Measurements from ENCODE around the gene TBC1D22A.

Gene TBC1D22A

DNA sequence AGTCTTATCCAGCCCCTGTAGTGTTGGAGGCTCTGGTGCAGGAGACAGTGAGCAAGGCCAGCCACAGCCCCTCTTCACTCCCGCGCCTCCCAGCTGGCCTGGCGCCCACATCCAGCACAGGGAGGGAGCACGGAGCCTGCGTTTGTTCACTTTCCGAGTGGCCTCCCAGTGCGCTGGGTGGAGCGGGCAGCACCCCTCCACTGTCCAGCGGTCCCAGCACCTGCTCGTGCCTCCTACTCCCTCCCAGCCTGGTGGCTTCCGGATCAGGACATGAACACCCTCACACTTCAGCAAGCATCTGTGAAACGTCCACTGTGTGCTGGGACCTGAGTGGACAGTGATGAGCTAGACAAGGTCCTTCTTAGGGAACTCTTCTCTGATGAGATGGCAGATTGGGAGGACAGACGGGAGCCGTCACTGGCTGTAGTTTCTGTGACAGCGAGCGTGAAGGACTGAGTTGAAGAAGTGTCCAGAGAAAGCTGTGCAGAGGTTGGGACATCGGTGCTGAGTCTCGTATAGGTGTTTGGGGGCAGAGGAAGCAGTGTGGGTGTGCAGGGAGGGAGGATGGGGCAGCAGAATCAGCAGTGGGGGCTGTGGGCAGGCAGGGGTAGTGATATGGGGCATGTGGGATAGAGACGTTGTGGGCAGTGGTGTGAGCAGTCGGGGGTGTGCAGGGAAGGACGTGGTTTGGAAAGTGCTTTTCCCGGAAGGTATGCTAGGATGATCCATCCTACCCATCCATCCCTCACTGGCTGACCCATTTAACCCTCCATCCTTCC lies 256.8 kb downstream of the TBC1D22A start:
- no peaks in the 10 kb centered on the region for H3K4me1 ChIP-seq (ENCODE audit: insufficient read depth, low read length)
- no peak overlapping the region for H3K4me3 ChIP-seq (ENCODE audit: low read length)
- H3K27me3 ChIP-seq (ENCODE audit: insufficient read depth, low read length): no peaks in the 10 kb centered on the region
- H3K36me3 ChIP-seq (ENCODE audit: insufficient read depth, low read length): no peaks in the 10 kb centered on the region
- H3K9me3 ChIP-seq (ENCODE audit: low read length): peaks cover 19% of the 10 kb centered on the region
- no peak overlapping the region for H2AFZ ChIP-seq (ENCODE audit: low read depth, low read length)

DNA sequence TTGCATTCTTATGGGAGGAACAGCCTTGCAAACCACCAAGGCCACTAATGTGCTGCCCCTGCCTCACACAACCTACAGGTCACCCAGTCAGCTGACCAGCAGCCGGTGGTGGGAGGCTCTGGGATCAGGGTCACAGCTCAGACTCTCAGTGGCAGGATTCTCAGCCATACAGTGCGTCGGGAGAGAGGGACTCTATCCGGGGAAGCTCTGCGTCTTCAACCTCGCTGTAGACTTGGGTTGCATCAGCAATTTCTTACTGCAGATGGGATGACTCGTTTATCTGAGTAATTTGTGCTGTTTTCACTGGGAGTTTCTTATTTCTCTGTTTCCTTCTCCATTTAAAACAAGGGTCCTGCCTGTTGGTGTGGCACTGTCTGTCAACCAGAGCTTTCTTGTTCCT lies 257.7 kb downstream of the TBC1D22A start:
- H3K4me3 ChIP-seq (ENCODE audit: low read length): no peak overlapping the region
- no peaks in the 10 kb centered on the region for H3K27me3 ChIP-seq (ENCODE audit: insufficient read depth, low read length)
- H3K36me3 ChIP-seq (ENCODE audit: insufficient read depth, low read length): no peaks in the 10 kb centered on the region
- H3K9me3 ChIP-seq (ENCODE audit: low read length): peaks cover 21% of the 10 kb centered on the region
- no peaks in the 10 kb centered on the region for H3K4me1 ChIP-seq (ENCODE audit: insufficient read depth, low read length)
- H2AFZ ChIP-seq (ENCODE audit: low read depth, low read length): no peak overlapping the region

DNA sequence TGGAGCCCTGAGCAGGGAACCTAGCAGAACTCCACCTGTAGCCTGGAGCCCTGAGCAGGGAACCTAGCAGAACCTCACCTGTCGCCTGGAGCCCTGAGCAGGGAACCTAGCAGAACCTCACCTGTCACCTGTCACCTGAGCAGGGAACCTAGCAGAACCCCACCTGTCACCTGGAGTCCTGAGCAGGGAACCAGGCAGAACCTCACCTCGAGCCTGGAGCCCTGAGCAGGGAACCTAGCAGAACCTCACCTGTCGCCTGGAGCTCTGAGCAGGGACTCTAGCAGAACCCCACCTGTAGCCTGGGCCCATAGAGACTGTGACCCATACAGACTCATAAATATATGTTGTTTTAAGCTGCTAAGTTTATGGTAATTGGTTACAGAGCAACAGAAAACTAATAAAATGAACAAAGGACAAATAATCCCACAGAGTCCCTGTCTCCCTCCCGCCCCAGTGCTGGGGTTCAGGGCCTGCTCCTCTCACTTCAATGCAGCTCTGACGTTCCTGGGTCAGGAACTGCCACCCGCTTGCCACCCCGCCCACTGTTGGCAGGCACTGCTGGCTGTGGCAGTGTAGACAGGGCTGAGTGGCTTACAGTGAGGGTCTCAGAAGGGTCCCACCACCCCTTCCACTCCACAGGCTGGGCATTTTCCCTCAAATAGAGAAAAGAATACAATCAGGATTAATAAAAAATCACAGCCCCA lies 259.1 kb downstream of the TBC1D22A start:
- Histone ChIP-seq H3K27me3 (ENCODE audit: insufficient read depth, low read length) (no peaks in the 10 kb centered on the region), H3K9me3 (ENCODE audit: low read length) (peaks cover 21% of the 10 kb centered on the region), H2AFZ (ENCODE audit: low read depth, low read length) (no peak overlapping the region), H3K4me3 (ENCODE audit: low read length) (no peak overlapping the region), H3K4me1 (ENCODE audit: insufficient read depth, low read length) (no peaks in the 10 kb centered on the region), H3K36me3 (ENCODE audit: insufficient read depth, low read length) (no peaks in the 10 kb centered on the region)

DNA sequence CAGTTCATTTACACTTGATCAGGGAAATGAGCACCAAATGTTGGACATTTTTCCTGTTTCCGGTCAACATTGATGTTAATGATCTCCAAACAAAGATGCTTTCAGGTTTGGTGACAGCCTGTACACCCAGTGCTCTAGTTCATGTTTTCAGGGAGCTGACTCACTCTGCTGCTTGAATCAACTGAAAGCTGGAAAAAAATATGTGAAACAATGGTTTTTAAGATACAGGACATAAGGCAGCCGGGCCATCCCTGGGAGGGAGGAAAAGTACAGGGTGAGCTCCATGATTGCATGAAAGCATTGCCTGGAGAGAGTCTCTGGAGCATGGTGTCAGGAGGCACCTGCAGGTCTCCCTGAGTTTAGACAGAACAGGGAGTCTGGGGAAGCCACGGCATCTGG lies 259.6 kb downstream of the TBC1D22A start:
- Histone ChIP-seq H3K27me3 (ENCODE audit: insufficient read depth, low read length) (no peaks in the 10 kb centered on the region), H2AFZ (ENCODE audit: low read depth, low read length) (no peak overlapping the region), H3K4me3 (ENCODE audit: low read length) (no peak overlapping the region), H3K36me3 (ENCODE audit: insufficient read depth, low read length) (no peaks in the 10 kb centered on the region), H3K9me3 (ENCODE audit: low read length) (peaks cover 21% of the 10 kb centered on the region), H3K4me1 (ENCODE audit: insufficient read depth, low read length) (no peaks in the 10 kb centered on the region)

DNA sequence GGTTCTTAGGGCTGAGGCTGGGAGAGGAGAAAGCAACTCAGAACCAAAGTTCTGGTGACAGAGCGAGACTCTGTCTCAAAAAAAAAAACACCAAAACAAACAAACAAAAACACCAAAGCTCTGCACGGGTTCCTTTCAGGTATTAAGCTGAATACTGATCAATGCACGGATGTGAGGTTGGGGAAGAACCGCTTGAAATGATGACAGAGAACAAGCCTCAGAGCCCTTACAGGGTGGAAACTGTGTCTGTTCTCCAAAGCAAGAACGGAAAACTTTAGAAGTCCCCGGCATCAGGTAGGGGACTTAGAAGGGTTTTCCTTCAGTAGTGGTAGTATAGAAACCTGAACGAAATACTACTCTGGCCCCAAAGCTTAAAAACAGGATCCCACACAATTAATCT lies 260.0 kb downstream of the TBC1D22A start:
- H3K4me1 ChIP-seq (ENCODE audit: insufficient read depth, low read length): no peaks in the 10 kb centered on the region
- no peaks in the 10 kb centered on the region for H3K36me3 ChIP-seq (ENCODE audit: insufficient read depth, low read length)
- H3K4me3 ChIP-seq (ENCODE audit: low read length): no peak overlapping the region
- peaks cover 21% of the 10 kb centered on the region for H3K9me3 ChIP-seq (ENCODE audit: low read length)
- H2AFZ ChIP-seq (ENCODE audit: low read depth, low read length): no peak overlapping the region
- H3K27me3 ChIP-seq (ENCODE audit: insufficient read depth, low read length): no peaks in the 10 kb centered on the region

DNA sequence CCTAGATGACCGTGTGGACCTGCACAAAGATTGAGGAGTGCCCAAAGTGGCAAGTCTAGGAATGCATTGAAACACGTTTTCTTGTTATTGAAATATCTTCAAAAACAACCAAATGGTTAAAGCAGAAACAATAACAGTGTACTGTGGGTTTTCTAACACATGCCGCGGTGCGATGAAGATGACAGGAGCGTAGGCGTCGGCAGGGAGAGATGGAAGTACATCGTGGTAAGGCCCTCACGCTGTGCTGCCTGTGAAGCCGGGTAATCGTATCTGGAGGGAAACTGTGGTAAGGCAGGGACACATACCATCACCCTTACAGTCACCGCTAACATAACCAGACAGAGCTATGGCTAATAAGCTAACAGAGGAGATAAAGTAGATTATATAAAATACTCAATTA lies 261.4 kb downstream of the TBC1D22A start:
- Histone ChIP-seq H3K36me3 (ENCODE audit: insufficient read depth, low read length) (no peaks in the 10 kb centered on the region), H3K27me3 (ENCODE audit: insufficient read depth, low read length) (no peaks in the 10 kb centered on the region), H3K4me1 (ENCODE audit: insufficient read depth, low read length) (peaks cover 5% of the 10 kb centered on the region), H2AFZ (ENCODE audit: low read depth, low read length) (no peak overlapping the region), H3K9me3 (ENCODE audit: low read length) (peaks cover 21% of the 10 kb centered on the region), H3K4me3 (ENCODE audit: low read length) (no peak overlapping the region)

DNA sequence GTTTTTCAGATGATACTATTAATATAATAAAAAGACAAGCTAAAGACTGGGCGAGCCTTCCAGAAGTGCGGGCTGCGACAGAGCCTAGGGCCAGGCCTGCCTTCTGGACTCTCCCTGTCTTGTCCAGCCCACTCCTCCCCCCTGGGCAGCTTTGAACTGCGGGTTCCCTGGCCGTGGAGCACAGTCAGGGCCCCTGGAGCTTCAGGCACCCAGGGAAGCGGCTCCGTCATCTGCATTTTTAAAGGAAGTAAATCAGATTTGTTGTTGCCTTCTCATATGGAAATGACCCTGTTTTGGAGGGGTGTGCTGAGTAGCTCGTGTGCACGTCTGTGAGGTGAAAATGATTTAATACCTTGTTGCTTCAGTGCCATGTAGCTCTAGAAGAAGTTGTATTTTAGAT lies 265.3 kb downstream of the TBC1D22A start:
- peaks cover 26% of the 10 kb centered on the region for H3K4me1 ChIP-seq (ENCODE audit: insufficient read depth, low read length)
- no peak overlapping the region for H3K4me3 ChIP-seq (ENCODE audit: low read length)
- H3K36me3 ChIP-seq (ENCODE audit: insufficient read depth, low read length): no peaks in the 10 kb centered on the region
- no peak overlapping the region for H2AFZ ChIP-seq (ENCODE audit: low read depth, low read length)
- H3K9me3 ChIP-seq (ENCODE audit: low read length): peaks cover 3% of the 10 kb centered on the region
- no peaks in the 10 kb centered on the region for H3K27me3 ChIP-seq (ENCODE audit: insufficient read depth, low read length)

DNA sequence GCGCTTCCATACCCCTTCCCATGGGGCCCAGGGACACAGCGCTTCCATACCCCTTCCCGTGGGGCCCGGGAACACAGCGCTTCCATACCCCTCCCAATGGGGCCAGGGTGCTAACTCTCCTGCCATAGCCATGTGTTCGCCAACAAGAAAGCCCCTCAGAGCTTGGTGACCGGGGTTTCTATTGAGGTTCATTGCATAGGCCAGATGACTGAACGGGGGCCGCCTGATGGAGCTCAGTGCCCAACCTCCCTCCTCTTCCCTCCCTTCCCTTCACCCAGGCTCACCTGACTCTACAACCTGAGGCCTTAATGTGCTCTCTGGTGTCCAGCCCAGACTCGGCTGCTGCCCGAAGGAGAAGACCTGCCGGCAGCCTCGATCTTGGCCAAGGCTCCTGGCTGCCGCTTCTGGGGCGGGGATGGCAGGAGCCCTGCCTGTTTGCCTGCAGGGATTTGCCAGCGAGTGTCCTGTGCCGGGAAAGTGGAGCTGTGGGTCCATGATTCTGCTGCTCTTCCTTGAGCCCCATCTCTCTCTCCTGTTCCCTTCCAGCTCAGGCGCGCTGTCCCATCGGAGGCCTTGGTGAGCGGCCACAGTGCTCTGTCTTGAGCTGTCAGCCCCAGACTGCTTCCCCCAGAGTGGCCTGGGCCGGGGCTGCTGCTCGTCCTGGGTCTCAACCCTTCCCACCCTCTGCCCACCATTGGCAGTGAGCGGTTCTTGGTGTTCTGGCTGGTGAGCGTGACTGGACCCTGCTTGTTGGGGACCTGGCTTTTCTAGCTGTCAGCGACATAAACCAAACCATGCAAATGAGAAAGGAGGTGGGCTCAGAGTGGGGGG lies 267.0 kb downstream of the TBC1D22A start:
- Histone ChIP-seq H3K4me3 (ENCODE audit: low read length) (no peak overlapping the region), H2AFZ (ENCODE audit: low read depth, low read length) (no peak overlapping the region), H3K36me3 (ENCODE audit: insufficient read depth, low read length) (no peaks in the 10 kb centered on the region), H3K4me1 (ENCODE audit: insufficient read depth, low read length) (peaks cover 26% of the 10 kb centered on the region), H3K27me3 (ENCODE audit: insufficient read depth, low read length) (no peaks in the 10 kb centered on the region), H3K9me3 (ENCODE audit: low read length) (peaks cover 2% of the 10 kb centered on the region)

DNA sequence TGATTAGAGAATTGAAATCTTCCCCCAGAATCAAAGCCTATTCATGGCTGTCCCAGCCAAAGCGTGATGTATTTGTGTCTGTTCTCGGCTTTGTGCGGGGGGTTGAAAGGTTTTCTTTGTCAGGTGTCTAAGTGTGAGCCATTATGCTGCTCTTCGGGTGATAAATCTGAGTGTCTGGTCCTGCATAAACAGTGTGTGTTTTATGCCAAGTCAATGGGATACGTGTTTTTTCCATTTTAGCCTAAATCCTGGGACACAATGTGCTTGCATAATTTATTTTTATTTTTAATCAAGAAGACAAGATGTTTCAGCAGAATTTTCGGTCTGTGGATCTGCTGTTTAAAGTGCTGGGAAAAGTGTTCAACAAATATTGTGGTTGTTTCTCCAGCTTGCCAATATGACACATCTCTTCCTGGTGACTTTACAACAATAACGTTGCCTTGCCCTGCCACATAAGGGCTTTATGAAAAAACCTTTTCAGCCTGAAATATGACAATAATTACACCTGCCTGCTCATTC lies 267.8 kb downstream of the TBC1D22A start:
- Histone ChIP-seq H3K36me3 (ENCODE audit: insufficient read depth, low read length) (no peaks in the 10 kb centered on the region), H3K4me1 (ENCODE audit: insufficient read depth, low read length) (peaks cover 26% of the 10 kb centered on the region), H2AFZ (ENCODE audit: low read depth, low read length) (no peak overlapping the region), H3K4me3 (ENCODE audit: low read length) (no peak overlapping the region), H3K9me3 (ENCODE audit: low read length) (no peaks in the 10 kb centered on the region), H3K27me3 (ENCODE audit: insufficient read depth, low read length) (no peaks in the 10 kb centered on the region)

DNA sequence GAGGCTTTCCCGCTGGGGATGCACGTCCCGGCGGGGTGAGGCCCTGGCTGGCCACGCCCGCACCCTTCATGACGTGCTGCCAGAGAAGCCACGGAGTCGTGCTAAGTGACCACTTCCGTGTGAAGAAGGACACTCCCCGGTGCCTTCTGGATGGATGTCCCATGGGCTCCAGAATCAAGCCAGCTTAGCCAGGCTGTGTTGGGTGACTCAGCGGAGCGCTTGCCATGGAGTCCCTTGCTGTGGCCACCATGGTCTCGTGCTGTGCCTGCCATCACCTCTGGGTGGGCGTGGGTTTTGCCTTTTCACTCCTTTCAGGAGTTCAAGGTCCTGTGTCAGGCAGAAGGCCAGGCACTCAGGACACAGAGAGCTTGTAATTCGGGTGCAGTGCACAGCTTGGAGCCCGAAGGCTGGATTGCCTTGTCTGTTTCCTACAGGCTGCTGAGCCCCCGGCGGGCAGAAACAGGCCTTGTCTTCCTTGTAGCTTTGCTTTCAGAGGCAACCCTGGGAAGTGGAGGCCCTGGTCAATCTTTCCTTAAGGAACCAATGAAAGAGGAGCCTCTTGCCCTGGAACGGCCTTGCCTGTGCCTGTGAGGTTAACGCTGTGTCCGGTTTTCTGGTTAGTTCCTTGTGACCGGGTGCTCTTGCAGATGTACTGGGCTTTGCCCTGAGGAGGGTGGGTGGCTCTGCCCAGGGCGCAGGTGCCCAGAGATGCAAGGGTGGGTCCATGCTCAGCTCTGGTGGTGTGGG lies 268.6 kb downstream of the TBC1D22A start:
- Histone ChIP-seq H3K4me3 (ENCODE audit: low read length) (no peak overlapping the region), H3K9me3 (ENCODE audit: low read length) (no peaks in the 10 kb centered on the region), H2AFZ (ENCODE audit: low read depth, low read length) (no peak overlapping the region), H3K36me3 (ENCODE audit: insufficient read depth, low read length) (no peaks in the 10 kb centered on the region), H3K4me1 (ENCODE audit: insufficient read depth, low read length) (peaks cover 26% of the 10 kb centered on the region), H3K27me3 (ENCODE audit: insufficient read depth, low read length) (no peaks in the 10 kb centered on the region)

DNA sequence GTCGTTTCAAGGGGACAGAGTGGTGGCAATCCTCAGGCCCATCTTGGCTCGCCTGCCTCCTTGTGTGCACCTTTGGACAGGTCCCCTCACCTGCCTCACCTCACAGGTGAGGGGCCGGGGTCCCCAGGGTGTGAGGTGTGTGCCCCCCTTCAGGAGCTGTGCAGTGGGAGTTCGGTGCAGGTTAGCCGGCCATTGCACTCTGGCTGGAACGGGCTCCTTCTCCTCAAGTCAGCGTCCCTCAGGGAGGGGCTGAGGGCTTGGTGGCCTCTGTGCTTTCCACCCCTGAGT lies 269.1 kb downstream of the TBC1D22A start:
- Histone ChIP-seq H3K4me1 (ENCODE audit: insufficient read depth, low read length) (peaks cover 26% of the 10 kb centered on the region), H3K9me3 (ENCODE audit: low read length) (no peaks in the 10 kb centered on the region), H3K4me3 (ENCODE audit: low read length) (no peak overlapping the region), H3K36me3 (ENCODE audit: insufficient read depth, low read length) (no peaks in the 10 kb centered on the region), H2AFZ (ENCODE audit: low read depth, low read length) (no peak overlapping the region), H3K27me3 (ENCODE audit: insufficient read depth, low read length) (no peaks in the 10 kb centered on the region)

DNA sequence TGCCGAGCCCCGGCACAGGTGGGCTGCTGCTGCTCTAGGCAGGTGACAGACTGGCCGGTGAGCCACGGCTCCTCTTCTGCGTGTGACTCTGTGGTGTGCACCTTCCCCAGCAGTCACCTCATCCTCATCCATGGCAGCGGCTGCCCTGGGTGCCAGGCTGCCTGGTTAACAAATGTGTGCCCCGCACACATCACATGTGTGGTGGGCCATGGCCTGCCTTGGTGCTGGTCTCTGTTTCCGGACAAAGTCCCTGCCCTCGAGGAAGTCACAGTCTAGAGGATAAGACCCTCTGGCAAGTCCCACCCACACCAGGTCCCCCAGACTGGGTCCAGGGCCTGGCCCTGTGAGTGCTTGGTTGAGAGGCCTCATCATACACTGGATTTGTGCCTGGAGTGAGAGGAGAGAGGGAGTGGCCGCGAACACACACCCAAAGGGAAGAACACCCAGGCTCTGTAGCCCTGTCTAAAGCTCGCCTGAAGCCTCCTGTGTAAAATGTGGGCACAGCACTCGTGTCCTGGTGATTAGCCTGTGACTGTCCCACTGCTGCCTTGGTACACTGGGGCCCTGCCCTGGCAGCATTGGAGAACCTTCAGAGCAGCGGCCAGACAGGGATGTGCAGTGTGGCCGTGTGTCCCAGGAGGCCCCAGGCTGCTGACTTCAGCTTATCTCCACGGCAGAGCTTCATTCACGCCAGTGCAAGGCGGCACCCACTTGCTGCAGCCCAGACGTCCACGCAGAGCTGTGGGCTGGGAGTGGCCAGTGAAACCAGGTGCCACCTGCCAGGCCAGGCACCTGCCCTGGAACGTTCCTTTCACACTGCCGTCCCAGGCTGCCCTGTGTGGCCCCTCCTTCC lies 269.9 kb downstream of the TBC1D22A start:
- no peaks in the 10 kb centered on the region for H3K27me3 ChIP-seq (ENCODE audit: insufficient read depth, low read length)
- H3K4me3 ChIP-seq (ENCODE audit: low read length): no peak overlapping the region
- no peaks in the 10 kb centered on the region for H3K36me3 ChIP-seq (ENCODE audit: insufficient read depth, low read length)
- no peak overlapping the region for H2AFZ ChIP-seq (ENCODE audit: low read depth, low read length)
- peaks cover 26% of the 10 kb centered on the region for H3K4me1 ChIP-seq (ENCODE audit: insufficient read depth, low read length)
- no peaks in the 10 kb centered on the region for H3K9me3 ChIP-seq (ENCODE audit: low read length)
